Type B pancreatic cell (in vitro differentiated cells): ENCODE results near the gene TLE1. TPM values are rescaled to one million over a fixed set of nuclear protein-coding genes. Genes with fewer than 3 reads are reported as not detected.

Experiments used
- DNase-seq: peaks from one replicate; pipeline ENCODE4 v3.0.0; 2021; ENCODE audit warnings: mixed read lengths; ENCODE audit not compliant: unreplicated experiment; ENCODE audit errors: extremely low spot score
- H3K27ac Mint-ChIP-seq: 2 replicates; pipeline ENCODE4 v1.8.0; 2021; ENCODE audit warnings: mild to moderate bottlenecking, mixed read lengths
- H3K27me3 Mint-ChIP-seq: 2 replicates; pipeline ENCODE4 v1.8.0; 2021; ENCODE audit warnings: mixed read lengths
- H3K36me3 Mint-ChIP-seq: 2 replicates; pipeline ENCODE4 v1.8.0; 2021; ENCODE audit warnings: mixed read lengths
- H3K4me1 Mint-ChIP-seq: one replicate; pipeline ENCODE4 v1.8.0; 2021; ENCODE audit warnings: mixed read lengths; ENCODE audit not compliant: unreplicated experiment
- H3K4me3 Mint-ChIP-seq: 2 replicates; pipeline ENCODE4 v1.8.0; 2021; ENCODE audit warnings: mild to moderate bottlenecking, mixed read lengths
- H3K9me3 Mint-ChIP-seq: 2 replicates; pipeline ENCODE4 v1.8.0; 2021; ENCODE audit warnings: mixed read lengths
- total RNA-seq: library from RNA; stranded (reverse); gene quantifications from 2 replicates; pipeline ENCODE4 v1.2.1, GENCODE V29; 2021; ENCODE audit warnings: low replicate concordance
- TF ChIP-seq, protein P1 (sequence below): fragments of 200-600 bp; sonication (generic); conservative IDR thresholded peaks from 2 replicates; pipeline ENCODE4 v1.5.0; 2021; ENCODE audit warnings: antibody characterized with exemption, mild to moderate bottlenecking

TLE1 gene
- total RNA-seq, 1 donor from 2014 or later: 99.6 TPM

DNA sequence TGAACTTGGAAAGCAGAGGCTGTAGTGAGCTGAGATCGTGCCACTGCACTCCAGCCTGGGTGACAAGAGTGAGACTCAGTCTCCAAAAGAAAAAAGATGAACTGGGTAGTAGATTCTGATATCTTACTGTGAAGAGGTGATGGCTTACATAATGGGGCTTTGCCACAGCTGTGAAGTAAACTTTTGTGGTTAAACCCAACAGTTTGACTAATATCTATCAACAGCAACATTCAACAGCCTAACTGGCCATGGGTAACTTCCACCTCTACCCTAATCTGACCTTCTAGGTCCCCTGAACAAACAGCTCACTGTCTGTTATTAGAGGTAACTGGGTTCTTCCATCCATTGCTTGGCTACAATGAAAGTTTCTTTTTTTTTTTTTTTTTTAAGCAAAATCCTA lies 52.1 kb downstream of the TLE1 start:
- H3K4me1 Mint-ChIP-seq: peaks cover 29% of the 10 kb centered on the region

DNA sequence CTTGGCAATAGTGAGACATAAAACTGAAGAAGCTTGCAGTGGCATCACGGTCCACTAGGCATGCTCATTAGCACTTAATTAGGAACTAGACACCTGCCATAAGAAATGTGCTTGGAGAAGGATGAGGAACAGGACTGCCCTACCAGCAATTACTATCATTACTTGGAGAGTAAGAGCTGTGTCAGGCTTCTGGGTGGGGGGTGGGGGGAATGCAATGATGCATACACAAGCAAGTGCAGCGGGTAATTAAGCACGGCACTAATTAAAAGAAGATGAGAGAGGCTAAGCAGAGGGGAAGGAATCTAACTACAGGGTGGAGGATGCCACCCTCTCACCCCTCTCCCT lies 53.1 kb downstream of the TLE1 start:
- TF ChIP-seq, protein P1, sequence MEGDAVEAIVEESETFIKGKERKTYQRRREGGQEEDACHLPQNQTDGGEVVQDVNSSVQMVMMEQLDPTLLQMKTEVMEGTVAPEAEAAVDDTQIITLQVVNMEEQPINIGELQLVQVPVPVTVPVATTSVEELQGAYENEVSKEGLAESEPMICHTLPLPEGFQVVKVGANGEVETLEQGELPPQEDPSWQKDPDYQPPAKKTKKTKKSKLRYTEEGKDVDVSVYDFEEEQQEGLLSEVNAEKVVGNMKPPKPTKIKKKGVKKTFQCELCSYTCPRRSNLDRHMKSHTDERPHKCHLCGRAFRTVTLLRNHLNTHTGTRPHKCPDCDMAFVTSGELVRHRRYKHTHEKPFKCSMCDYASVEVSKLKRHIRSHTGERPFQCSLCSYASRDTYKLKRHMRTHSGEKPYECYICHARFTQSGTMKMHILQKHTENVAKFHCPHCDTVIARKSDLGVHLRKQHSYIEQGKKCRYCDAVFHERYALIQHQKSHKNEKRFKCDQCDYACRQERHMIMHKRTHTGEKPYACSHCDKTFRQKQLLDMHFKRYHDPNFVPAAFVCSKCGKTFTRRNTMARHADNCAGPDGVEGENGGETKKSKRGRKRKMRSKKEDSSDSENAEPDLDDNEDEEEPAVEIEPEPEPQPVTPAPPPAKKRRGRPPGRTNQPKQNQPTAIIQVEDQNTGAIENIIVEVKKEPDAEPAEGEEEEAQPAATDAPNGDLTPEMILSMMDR: no peak
- H3K4me1 Mint-ChIP-seq: peaks cover 34% of the 10 kb centered on the region
- H3K27me3 Mint-ChIP-seq: no peaks in the 10 kb centered on the region
- DNase-seq: no peak
- peaks cover 42% of the 10 kb centered on the region for H3K36me3 Mint-ChIP-seq
- H3K4me3 Mint-ChIP-seq: no peak overlapping the region
- H3K27ac Mint-ChIP-seq: no peak overlapping the region
- H3K9me3 Mint-ChIP-seq: no peaks in the 10 kb centered on the region

More for the DNA sequence above, 52.1 kb downstream of the TLE1 start:
- H3K27me3 Mint-ChIP-seq: no peaks in the 10 kb centered on the region
- H3K27ac Mint-ChIP-seq: no peak overlapping the region
- H3K4me3 Mint-ChIP-seq: no peak overlapping the region
- TF ChIP-seq, protein P1: no peak
- no peaks in the 10 kb centered on the region for H3K9me3 Mint-ChIP-seq
- DNase-seq: no peak
- H3K36me3 Mint-ChIP-seq: peaks cover 32% of the 10 kb centered on the region

DNA sequence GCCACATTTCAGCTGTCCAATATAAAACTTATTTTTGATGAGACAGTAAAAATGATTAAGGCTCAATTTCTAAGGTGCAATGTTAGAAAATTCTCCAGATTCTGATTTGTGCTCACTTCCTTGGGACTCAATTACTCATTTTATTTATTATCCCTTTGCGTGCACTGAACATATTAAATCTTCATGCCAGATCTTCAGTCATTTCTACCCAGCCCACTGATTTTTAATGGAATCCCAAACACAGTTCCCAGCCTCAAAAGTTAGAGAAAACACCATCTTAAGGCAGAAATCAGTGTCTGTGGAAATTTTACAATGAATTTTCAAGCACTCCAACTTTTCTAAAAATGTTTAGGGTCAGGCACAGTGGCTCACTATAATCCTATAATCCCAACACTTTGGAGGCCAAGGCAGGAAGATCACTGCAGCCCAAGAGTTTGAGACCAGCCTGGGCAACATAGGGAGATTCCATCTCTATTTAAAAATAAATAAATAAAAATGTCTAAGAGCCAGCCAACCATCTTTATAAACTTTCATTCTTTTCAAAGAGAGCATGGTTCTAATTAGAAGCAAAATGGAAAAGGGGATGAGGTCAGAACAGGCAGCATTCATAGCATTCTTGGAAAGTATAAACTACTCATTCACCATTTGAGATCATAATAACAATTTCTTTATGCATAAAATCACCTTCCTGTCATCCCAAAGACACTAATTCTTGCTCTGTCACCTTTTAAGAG lies 53.7 kb downstream of the TLE1 start:
- no peaks in the 10 kb centered on the region for H3K9me3 Mint-ChIP-seq
- TF ChIP-seq, protein P1: no peak
- no peak overlapping the region for H3K27ac Mint-ChIP-seq
- H3K27me3 Mint-ChIP-seq: no peaks in the 10 kb centered on the region
- H3K36me3 Mint-ChIP-seq: peaks cover 41% of the 10 kb centered on the region
- peaks cover 33% of the 10 kb centered on the region for H3K4me1 Mint-ChIP-seq
- no peak overlapping the region for H3K4me3 Mint-ChIP-seq
- no peak for DNase-seq

DNA sequence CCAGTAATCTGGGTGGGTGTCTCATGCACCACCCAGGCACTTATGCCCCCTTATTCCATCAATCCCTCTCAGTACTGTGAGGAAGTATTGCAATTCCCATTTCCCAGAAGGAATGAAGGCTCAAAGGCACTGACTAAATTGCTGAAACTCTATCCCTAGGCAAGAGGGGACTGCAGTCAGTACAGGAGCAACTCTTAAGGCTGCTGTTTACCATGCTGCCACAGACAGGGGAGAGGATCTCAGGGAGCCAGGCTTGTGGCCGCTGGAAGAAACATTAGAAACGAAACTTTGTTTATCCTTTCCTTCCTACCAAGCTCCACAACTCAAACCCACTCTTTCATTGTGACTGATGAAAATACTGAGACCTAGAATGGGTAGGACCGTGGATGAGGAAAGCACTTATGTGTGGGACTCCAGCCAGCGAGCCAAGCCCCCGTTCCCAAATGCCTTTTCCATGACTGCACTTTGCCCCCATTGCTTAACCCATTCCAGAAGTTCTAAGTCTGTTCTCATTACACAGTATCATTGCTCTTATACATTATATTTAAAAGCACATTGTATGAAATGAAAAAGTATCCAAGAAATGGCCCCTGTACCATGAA lies 54.3 kb downstream of the TLE1 start:
- Mint-ChIP-seq H3K4me3 (no peak overlapping the region), H3K36me3 (peaks cover 37% of the 10 kb centered on the region), H3K4me1 (peaks cover 27% of the 10 kb centered on the region), H3K27ac (no peak overlapping the region), H3K27me3 (no peaks in the 10 kb centered on the region), H3K9me3 (no peaks in the 10 kb centered on the region)
- TF ChIP-seq, protein P1: no peak
- no peak for DNase-seq

DNA sequence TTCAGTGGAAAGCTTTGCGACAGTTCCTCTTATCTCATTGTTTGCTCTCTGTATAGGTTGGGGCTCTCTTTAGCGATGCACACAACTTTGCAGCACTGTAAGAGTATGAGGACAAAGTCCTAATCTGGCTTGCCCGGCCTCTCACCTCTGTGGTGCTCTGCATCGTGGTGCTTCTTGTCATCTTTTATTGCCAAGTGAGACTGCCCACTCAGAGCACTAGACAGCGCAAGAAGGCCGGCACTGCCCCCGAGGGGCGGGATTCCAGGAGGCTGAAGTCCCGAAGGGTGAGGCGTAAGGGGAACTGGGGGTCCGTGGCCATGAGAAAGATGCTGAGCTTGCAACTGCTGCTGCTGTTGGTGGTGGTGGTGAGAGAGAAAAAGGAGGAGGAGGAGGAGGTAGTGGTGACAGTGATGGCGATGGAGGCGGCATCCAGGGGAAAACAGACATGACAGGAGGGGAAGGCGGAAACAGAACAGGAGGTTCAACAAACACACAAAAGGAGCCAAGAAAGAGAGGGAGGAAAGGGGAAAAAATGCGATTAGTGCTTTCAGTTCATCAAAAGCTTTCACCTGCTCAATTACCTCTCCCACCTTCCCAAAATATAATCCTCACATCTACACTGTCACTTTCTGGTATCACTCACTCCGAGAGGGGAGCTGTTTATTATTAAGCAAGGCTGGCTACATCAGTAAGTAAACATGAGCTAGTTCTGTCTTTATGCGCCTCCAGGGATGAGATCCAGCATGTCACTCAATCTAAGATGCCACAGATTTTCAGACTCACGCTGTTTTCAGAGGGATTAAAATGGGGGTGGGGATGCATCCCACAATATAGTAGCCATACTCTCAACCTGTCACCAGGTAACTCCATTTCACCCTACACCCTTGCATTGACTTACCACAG lies 55.1 kb downstream of the TLE1 start:
- H3K27me3 Mint-ChIP-seq: no peaks in the 10 kb centered on the region
- no peak overlapping the region for H3K27ac Mint-ChIP-seq
- H3K4me1 Mint-ChIP-seq: peaks cover 27% of the 10 kb centered on the region
- DNase-seq: no peak
- peaks cover 37% of the 10 kb centered on the region for H3K36me3 Mint-ChIP-seq
- H3K9me3 Mint-ChIP-seq: no peaks in the 10 kb centered on the region
- H3K4me3 Mint-ChIP-seq: peak overlapping the region; percentile 52
- TF ChIP-seq, protein P1: no peak
